ENCODE data around the gene SMOC1.

SMOC1 gene

DNA sequence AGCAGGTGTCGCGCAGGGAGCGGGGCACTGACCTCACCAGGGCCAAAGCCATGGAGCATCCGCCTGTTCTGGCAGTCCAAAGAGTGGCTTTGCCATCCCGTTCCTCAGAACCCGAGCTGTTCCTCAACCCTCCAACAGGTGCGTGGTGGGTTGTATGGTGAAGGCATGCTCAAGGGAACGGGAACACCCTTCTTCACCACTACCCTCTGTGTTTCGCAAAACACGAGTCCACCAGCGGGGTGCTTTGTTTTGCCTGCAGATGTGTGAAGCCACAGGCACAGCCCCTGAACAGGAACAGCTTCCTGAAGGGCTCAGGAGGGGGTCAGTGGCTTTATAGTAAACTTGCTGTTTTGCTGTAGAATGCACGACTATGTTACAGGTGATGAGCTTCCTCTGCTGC, 52.7 kb downstream of the SMOC1 start:
- H3K4me3 ChIP-seq (ENCODE audit: low read length) = no peak overlapping the region
- TF ChIP-seq ZNF274 (IDR thresholded peaks at IDR 0.05; ENCODE audit: low read depth, low read length) = no peak

DNA sequence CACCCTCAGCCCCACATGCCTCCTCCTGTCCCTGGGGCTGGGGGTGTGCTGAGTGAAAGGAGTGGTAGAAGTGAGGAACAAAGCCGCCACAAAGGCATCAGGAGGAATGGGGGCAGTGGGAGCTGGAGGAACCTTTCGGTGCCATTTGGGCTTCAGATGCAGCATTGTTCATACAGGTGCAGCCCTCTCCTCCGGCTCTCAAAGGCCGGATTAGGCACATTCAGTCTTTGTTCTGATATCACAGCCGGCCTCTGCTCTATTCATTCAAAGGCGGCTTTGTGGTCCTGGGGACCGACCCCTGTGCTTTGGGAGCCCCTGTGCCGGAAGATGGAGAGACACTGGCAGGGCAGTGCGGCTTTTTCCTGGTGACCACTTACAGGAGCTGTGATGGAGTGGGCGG, 53.2 kb downstream of the SMOC1 start:
- no peak overlapping the region for H3K4me3 ChIP-seq (ENCODE audit: low read length)
- TF ChIP-seq ZNF274 (IDR thresholded peaks at IDR 0.05; ENCODE audit: low read depth, low read length) = no peak

DNA sequence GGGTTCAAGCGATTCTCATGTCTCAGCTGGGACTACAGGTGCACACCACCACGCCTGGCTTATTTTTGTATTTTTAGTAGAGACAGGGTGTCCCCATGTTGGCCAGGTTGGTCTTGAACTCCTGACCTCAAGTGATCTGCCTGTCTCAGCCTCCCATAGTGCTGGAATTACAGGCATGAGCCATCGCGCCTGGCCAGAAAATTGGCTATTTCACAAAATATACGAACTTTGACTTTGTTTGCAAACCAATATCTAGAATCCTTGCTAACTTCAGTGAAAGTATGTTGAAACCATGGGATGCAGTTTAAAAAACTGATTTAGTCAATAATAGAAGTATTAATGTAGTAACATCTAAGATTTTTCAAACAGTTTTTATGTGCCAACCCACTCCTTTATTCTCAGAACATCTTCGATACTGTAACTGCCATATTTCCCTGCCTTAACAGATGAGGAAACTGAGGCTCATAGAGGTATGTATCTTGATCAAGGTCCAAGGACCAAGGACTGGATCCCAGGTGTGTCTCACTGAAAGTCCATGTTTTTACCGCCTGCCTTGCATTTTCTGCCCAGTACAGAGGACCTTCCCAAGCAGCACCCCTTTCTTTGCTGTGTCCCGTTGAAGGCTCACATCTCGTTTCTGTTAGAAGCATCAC, 54.5 kb downstream of the SMOC1 start:
- TF ChIP-seq ZNF274 (IDR thresholded peaks at IDR 0.05; ENCODE audit: low read depth, low read length) = no peak
- H3K4me3 ChIP-seq (ENCODE audit: low read length) = no peak overlapping the region

DNA sequence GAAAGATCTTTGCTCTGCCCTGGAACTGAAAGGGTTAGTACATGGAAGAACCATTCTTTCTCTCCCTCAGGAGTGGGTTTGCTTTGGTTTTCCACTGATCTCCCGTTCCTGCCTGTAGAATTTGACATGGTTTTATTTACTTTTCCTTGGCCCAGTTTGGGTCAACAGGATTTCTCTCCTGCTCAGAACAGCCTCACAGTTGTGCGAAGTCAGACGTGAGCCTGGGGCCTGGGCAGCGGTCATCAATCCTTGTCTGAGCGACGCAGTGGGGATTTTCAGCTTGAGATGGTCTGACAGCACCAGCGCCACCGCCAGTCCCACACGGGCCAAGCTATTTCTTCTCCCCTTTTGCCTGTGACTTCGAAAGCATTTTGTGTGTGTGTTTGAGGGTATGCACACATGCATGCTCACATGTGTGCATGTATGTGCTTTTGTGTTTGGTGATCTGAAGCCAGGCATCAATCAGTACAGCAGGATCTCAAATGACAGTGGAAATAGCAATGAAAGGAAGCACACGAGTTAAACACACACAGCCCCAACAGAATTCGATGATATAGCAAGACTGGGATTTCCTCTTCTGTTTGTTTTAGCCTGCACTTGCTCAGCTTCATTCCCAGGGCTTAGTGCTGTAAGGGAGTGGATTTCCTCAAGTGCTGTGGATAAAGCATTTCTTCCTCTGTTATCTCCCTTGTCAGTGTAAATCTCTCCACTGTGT, 58.3 kb downstream of the SMOC1 start:
- no peak for TF ChIP-seq ZNF274 (IDR thresholded peaks at IDR 0.05; ENCODE audit: low read depth, low read length)
- H3K4me3 ChIP-seq (ENCODE audit: low read length) = no peak overlapping the region

DNA sequence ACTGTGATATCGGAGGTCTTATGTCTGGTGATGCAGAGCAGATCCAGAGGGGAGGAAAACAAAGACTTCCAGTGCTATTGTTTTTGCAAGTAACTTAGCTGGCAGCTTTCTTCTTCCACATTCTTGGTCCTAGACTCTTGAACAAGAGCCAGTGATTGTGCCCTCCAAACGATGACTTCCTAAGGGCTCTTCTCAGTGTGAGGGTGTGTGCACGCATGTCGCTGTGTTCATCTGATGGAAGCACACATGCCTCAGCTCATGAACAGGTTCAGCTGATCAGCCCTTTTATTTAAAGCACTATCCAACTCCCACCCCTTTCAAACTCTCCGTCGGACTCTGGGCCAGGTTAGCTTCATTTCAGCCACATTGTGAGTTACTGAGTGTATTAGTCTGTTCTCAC, 59.5 kb downstream of the SMOC1 start:
- H3K4me3 ChIP-seq (ENCODE audit: low read length) = no peak overlapping the region
- no peak for TF ChIP-seq ZNF274 (IDR thresholded peaks at IDR 0.05; ENCODE audit: low read depth, low read length)

DNA sequence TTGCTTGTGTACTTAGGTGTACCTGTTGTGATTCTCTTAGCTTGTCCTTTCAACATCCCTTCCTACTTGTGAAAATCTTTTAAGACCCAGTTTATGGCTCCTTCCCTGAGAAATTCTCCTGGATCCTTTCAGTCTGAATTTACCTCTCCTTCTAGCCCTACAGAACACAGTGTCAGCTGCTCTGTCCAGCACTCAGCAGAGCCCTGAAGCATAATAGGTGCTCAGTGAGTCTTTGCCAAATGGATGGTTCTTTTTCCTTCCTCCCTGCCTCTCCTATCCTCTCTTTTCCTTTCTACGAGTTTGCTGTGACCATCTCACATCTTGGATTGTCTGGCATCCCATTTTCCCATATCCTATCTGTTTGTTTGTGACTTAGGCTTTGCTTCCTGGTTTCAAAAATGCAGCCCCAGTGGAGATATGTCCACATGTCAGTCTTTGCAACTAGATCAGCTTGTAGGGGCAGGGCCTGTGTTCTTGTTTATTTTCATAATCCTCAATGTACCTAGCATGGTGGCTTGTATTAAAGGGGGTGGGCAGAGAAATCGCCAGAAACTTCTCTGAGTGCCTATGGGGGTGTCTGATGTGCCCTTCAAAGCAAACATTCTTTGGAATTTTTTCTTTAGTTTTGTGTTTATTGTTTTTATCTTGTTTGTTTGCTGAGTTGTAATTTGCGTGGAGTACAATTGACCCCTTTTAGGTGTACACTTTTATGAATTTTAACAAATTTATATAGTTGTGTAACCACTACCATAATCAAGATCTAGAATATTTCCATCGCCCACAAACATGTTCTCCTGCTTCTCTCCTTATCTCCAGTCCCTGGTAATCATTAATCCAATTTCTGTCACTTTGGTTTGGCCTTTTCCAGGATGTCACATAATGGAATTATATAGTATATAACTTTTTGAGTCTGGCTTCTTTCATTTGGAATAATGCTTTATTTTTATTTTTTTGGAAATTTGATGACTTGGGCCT, 62.8 kb downstream of the SMOC1 start:
- no peak overlapping the region for H3K4me3 ChIP-seq (ENCODE audit: low read length)
- TF ChIP-seq ZNF274 (IDR thresholded peaks at IDR 0.05; ENCODE audit: low read depth, low read length) = no peak

DNA sequence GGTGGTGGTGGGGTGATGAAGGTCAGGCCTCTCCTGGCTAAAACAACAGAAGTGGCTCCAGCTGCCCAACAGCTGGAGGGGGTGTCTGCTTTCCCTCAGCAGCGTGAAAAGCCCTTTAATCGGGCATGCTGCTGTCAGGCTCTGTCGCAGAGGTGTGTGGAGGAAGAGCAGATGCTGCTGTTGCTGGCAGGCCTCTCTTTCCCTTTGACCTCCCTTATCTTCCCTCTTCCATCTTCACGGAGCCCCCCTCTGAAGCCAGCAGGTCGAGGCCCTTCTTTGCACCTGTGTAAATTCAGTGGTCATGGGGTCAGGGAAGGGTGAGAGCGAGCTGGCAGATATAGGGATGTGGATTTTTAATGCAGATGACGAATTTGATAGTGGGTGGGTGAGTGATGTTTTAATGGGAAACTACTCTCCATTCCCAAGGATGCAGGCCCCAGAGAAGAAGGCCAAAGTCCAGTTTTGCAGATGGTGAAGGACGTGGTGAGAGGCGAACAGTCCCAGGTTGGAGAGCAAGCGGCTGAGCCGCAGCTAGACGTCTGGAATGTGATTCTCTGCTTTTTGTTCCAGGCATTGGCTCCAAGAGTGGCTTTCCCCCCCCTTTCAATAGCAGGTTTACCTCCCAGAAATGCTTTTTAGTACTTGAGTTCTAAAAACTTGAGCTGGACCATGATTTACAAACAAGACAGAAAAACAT, 64.0 kb downstream of the SMOC1 start:
- H3K4me3 ChIP-seq (ENCODE audit: low read length) = no peak overlapping the region
- no peak for TF ChIP-seq ZNF274 (IDR thresholded peaks at IDR 0.05; ENCODE audit: low read depth, low read length)

DNA sequence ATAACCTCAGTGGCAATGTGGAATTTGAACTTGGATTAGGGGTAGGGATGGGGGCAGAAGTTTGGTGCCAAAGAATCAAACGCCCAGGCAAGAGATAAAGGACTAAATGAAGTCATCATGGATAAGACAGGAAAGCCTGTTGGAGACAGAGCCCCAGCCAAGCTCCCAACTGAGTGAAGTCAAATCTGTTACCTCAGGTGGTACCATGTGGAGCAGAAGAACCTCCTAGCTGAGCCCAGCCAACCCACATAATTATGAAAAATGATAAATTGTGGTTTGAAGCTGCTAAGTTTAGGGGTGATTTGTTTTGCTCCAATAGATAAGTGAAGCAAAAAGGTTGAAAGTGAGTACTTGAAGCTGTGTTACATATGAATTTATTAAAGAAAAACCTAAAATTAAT, 66.1 kb downstream of the SMOC1 start:
- TF ChIP-seq ZNF274 (IDR thresholded peaks at IDR 0.05; ENCODE audit: low read depth, low read length) = no peak
- H3K4me3 ChIP-seq (ENCODE audit: low read length) = no peak overlapping the region

DNA sequence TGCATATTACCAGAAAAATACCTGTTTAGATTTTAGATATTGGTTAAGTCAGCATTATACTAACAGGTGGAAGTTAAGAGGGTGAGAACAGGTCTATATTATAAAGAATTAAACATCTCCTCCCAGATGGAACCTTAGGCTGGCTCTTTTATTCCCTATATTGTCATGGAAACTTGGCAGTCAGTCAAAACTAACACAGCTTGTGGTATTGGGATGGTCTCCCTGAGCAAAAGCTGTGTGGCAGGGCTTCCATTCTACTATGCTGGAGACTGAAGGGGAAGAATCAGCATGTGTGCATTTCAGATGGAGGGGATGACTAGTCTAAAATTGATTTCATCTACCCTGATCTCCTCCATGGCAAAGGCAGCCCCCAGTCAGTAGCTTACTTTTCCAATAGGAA, 66.7 kb downstream of the SMOC1 start:
- H3K4me3 ChIP-seq (ENCODE audit: low read length) = no peak overlapping the region
- TF ChIP-seq ZNF274 (IDR thresholded peaks at IDR 0.05; ENCODE audit: low read depth, low read length) = no peak

DNA sequence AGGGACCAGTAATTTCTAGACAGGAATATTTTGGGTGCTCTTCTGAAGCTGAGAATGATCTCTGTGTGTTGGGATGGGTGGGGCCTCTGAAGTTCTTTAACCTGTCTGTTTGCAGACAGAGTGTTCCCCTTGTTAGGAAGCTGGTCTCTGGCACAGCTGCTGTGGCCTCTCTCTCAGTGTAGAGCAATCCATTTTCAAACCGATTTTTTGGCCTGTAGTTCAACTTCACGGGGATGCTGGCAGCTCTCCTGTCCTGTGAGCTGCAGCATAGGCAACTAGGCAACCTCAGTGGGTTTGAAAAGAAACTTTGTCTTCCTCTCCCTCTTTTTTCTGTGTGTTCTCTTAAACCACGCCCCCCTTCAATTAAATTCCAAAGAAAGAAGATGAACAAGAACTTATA, 69.1 kb downstream of the SMOC1 start:
- no peak overlapping the region for H3K4me3 ChIP-seq (ENCODE audit: low read length)
- TF ChIP-seq ZNF274 (IDR thresholded peaks at IDR 0.05; ENCODE audit: low read depth, low read length) = no peak

DNA sequence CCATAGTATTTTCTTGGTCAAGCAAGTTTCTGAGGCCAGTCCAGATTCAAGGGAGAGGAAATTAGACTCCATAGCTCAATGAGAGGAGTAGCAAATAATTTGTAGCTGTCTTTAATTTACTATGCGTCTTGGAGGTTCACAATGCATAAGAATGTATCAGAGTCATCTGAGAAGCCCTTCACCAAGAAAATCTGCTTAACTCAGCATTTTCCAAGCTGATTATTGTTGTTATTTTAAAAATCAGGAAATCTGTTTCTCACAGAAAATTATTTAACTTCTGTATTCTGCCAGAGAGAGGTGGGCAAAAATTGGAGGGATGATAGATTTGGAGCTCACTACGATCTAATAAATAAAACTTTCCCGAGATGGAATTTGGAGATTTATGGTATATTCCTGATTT, 72.0 kb downstream of the SMOC1 start:
- H3K4me3 ChIP-seq (ENCODE audit: low read length) = no peak overlapping the region
- no peak for TF ChIP-seq ZNF274 (IDR thresholded peaks at IDR 0.05; ENCODE audit: low read depth, low read length)

DNA sequence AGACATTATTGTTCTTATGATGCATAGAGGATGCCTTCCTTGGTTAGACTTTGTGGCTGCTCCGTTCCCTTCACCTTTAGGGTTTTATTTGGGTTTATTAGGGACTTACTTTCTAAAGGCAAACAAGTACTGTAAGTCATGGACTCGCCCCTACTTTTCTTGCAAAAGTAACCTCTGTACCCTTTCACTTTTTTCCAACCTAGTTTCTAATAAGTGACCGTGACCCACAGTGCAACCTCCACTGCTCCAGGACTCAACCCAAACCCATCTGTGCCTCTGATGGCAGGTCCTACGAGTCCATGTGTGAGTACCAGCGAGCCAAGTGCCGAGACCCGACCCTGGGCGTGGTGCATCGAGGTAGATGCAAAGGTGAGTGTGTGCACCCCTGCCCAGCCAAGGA, 72.7 kb downstream of the SMOC1 start:
- no peak overlapping the region for H3K4me3 ChIP-seq (ENCODE audit: low read length)
- TF ChIP-seq ZNF274 (IDR thresholded peaks at IDR 0.05; ENCODE audit: low read depth, low read length) = no peak

DNA sequence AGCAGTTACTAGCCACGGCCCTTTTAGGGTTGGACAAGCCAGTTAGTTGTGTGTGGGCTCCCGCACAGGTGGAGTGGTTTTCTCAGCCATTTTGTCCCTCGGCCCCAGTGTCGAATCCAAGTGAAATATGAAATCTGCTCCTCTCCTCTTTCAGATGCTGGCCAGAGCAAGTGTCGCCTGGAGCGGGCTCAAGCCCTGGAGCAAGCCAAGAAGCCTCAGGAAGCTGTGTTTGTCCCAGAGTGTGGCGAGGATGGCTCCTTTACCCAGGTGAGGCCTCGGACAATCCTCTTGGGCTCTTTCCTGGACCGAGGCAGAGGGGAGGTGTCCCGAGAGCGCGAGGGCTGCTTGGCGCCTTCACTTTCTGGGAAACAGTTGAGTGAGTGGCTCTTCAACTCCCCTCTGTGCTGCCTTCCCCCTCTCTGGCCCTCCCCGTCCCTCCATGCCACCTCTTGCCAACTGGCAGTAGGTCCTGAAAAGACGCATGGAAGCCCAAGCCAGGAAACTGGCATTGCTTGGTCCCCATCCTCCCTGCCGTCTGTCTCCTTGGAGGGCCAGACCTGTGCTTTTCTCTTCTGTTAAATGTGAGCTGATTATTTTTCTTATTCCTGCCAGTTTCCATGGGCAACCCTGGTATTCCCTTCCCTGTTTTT, 74.2 kb downstream of the SMOC1 start:
- H3K4me3 ChIP-seq (ENCODE audit: low read length) = no peak overlapping the region
- no peak for TF ChIP-seq ZNF274 (IDR thresholded peaks at IDR 0.05; ENCODE audit: low read depth, low read length)

Measured in GM08714 (cell line).